Calu3 (cell line): ENCODE measurements around the gene CPPED1. TPM values are rescaled to one million over a fixed set of nuclear protein-coding genes. Genes with fewer than 3 reads are reported as not detected.

Experiments
- BruUV-seq: library from RNA; stranded (reverse); fragments of 400-500 nt; replicated peaks from 2 replicates; lab custom pipeline; 2021; lab: Mats Ljungman, UMichigan
- CTCF ChIA-PET: fragments of 300-600 bp; sonication (Branson Sonifier 250); formaldehyde crosslinking; loops from one replicate; lab custom pipeline; 2022; ENCODE audit warnings: antibody characterized with exemption; lab: Charles Lee
- DNase-seq: peaks from one replicate; pipeline ENCODE4 v3.0.0; 2022
- H3K27ac Mint-ChIP-seq: one replicate; pipeline ENCODE4 v1.8.0; 2022; ENCODE audit warnings: mixed read lengths; ENCODE audit not compliant: unreplicated experiment
- H3K27me3 Mint-ChIP-seq: one replicate; pipeline ENCODE4 v1.8.0; 2022; ENCODE audit warnings: mixed read lengths; ENCODE audit not compliant: unreplicated experiment
- H3K36me3 Mint-ChIP-seq: one replicate; pipeline ENCODE4 v1.8.0; 2022; ENCODE audit warnings: mild to moderate bottlenecking, moderate library complexity, mixed read lengths; ENCODE audit not compliant: insufficient read depth, unreplicated experiment
- H3K4me1 Mint-ChIP-seq: one replicate; pipeline ENCODE4 v1.8.0; 2022; ENCODE audit warnings: mild to moderate bottlenecking, low read depth, mixed read lengths; ENCODE audit not compliant: unreplicated experiment
- H3K4me3 Mint-ChIP-seq: one replicate; pipeline ENCODE4 v1.8.0; 2022; ENCODE audit warnings: mild to moderate bottlenecking, low read depth, moderate library complexity, mixed read lengths; ENCODE audit not compliant: unreplicated experiment
- H3K9me3 Mint-ChIP-seq: one replicate; pipeline ENCODE4 v1.8.0; 2022; ENCODE audit warnings: low read depth, mixed read lengths; ENCODE audit not compliant: unreplicated experiment
- intact Hi-C: fragments of 100-400 bp; cut with micrococcal nuclease; formaldehyde crosslinking; loops from one replicate; pipeline ENCODE4 v1.10.0; 2022; ENCODE audit not compliant: unreplicated experiment
- total RNA-seq: library from RNA; stranded (reverse); gene quantifications from 2 replicates; pipeline ENCODE4 v1.2.3, GENCODE V29; 2022
- TF ChIP-seq, protein P1 (sequence below): fragments of 200-600 bp; IDR thresholded peaks from one replicate; pipeline ENCODE4 v1.8.0; 2022; ENCODE audit warnings: antibody characterized with exemption; ENCODE audit not compliant: unreplicated experiment

CPPED1 gene
- total RNA-seq, 1 experiment from 2014 or later, result not detected

GRCh38 chr16:12749076-12749475 is 54.6 kb downstream of the CPPED1 start:
- Mint-ChIP-seq H3K4me3 (no peak overlapping the region), H3K27me3 (peaks cover 13% of the 10 kb centered on the region), H3K9me3 (peaks cover 16% of the 10 kb centered on the region), H3K27ac (no peak overlapping the region), H3K36me3 (no peaks in the 10 kb centered on the region), H3K4me1 (no peaks in the 10 kb centered on the region)
- TF ChIP-seq, protein P1, sequence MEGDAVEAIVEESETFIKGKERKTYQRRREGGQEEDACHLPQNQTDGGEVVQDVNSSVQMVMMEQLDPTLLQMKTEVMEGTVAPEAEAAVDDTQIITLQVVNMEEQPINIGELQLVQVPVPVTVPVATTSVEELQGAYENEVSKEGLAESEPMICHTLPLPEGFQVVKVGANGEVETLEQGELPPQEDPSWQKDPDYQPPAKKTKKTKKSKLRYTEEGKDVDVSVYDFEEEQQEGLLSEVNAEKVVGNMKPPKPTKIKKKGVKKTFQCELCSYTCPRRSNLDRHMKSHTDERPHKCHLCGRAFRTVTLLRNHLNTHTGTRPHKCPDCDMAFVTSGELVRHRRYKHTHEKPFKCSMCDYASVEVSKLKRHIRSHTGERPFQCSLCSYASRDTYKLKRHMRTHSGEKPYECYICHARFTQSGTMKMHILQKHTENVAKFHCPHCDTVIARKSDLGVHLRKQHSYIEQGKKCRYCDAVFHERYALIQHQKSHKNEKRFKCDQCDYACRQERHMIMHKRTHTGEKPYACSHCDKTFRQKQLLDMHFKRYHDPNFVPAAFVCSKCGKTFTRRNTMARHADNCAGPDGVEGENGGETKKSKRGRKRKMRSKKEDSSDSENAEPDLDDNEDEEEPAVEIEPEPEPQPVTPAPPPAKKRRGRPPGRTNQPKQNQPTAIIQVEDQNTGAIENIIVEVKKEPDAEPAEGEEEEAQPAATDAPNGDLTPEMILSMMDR, result no peak
- BruUV-seq, result no TSS peak
- intact Hi-C loops, result no loop called here
- CTCF ChIA-PET, result no interaction called here
- no peak for DNase-seq

- H3K9me3 Mint-ChIP-seq, result peaks cover 16% of the 10 kb centered on the region
- H3K4me1 Mint-ChIP-seq, result no peaks in the 10 kb centered on the region
- no peak for DNase-seq
- CTCF ChIA-PET, result no interaction called here
- H3K4me3 Mint-ChIP-seq, result no peak overlapping the region
- no peak overlapping the region for H3K27ac Mint-ChIP-seq
- intact Hi-C loops, result no loop called here
- no peaks in the 10 kb centered on the region for H3K36me3 Mint-ChIP-seq
- H3K27me3 Mint-ChIP-seq, result peaks cover under 1% of the 10 kb centered on the region
- TF ChIP-seq, protein P1, result no peak
- no TSS peak for BruUV-seq
Observed at GRCh38 chr16:12747827-12748226, 55.9 kb downstream of the CPPED1 start.

GRCh38 chr16:12747261-12747660 is 56.4 kb downstream of the CPPED1 start:
- no peaks in the 10 kb centered on the region for H3K36me3 Mint-ChIP-seq
- intact Hi-C loops, result no loop called here
- no peak for DNase-seq
- no TSS peak for BruUV-seq
- no peaks in the 10 kb centered on the region for H3K4me1 Mint-ChIP-seq
- H3K4me3 Mint-ChIP-seq, result no peak overlapping the region
- no peak overlapping the region for H3K27ac Mint-ChIP-seq
- H3K27me3 Mint-ChIP-seq, result no peaks in the 10 kb centered on the region
- CTCF ChIA-PET, result no interaction called here
- TF ChIP-seq, protein P1, result no peak
- H3K9me3 Mint-ChIP-seq, result peaks cover 16% of the 10 kb centered on the region

- Mint-ChIP-seq H3K27me3 (no peaks in the 10 kb centered on the region), H3K4me3 (no peak overlapping the region), H3K4me1 (no peaks in the 10 kb centered on the region), H3K27ac (no peak overlapping the region), H3K36me3 (no peaks in the 10 kb centered on the region), H3K9me3 (peaks cover 16% of the 10 kb centered on the region)
- no TSS peak for BruUV-seq
- TF ChIP-seq, protein P1, result no peak
- no peak for DNase-seq
- intact Hi-C loops, result no loop called here
- CTCF ChIA-PET, result no interaction called here
Observed at GRCh38 chr16:12744860-12745259, 58.8 kb downstream of the CPPED1 start.
